Mucosa of rectum (tissue), 2 donors: ENCODE data around the gene DNAH14.
"Not testable (repeated sequence)": the region's sequence is repeated elsewhere in the genome, so short reads cannot be mapped to it uniquely, and the experiment has no call there.

Experiments used
- H3K27ac ChIP-seq, 2 donors: one replicate each; pipeline ENCODE4 v1.7.0; 2013; ENCODE audit warnings: inconsistent platforms in 2 of 2, low read depth in 2 of 2, low read length in 2 of 2
- H3K27me3 ChIP-seq, 2 donors: one replicate each; pipeline ENCODE4 v1.7.0; 2013; ENCODE audit warnings: low read length in 2 of 2; ENCODE audit not compliant: control insufficient read depth in 2 of 2, insufficient read depth in 2 of 2
- H3K36me3 ChIP-seq, 2 donors: one replicate each; pipeline ENCODE4 v1.7.0; 2013; ENCODE audit warnings: low read length in 2 of 2; ENCODE audit not compliant: control insufficient read depth in 2 of 2, insufficient read depth in 2 of 2
- H3K4me1 ChIP-seq, 2 donors: one replicate each; pipeline ENCODE4 v1.7.0; 2013; ENCODE audit warnings: low read length in 2 of 2, mild to moderate bottlenecking in 1 of 2; ENCODE audit not compliant: control insufficient read depth in 2 of 2, insufficient read depth in 2 of 2
- H3K4me3 ChIP-seq, 2 donors: one replicate each; pipeline ENCODE4 v1.7.0; 2013; ENCODE audit warnings: low read length in 2 of 2
- H3K9ac ChIP-seq, 2 donors: one replicate each; pipeline ENCODE4 v1.7.0; 2013; ENCODE audit warnings: low read length in 2 of 2, low read depth in 1 of 2, mild to moderate bottlenecking in 1 of 2
- H3K9me3 ChIP-seq, 2 donors: one replicate each; pipeline ENCODE4 v1.7.0; 2013; ENCODE audit warnings: low read length in 2 of 2; ENCODE audit not compliant: control insufficient read depth in 2 of 2
- donor health status: healthy.
- donor health status: Normal muscosa, but diverticular disease.

The DNAH14 gene

DNA sequence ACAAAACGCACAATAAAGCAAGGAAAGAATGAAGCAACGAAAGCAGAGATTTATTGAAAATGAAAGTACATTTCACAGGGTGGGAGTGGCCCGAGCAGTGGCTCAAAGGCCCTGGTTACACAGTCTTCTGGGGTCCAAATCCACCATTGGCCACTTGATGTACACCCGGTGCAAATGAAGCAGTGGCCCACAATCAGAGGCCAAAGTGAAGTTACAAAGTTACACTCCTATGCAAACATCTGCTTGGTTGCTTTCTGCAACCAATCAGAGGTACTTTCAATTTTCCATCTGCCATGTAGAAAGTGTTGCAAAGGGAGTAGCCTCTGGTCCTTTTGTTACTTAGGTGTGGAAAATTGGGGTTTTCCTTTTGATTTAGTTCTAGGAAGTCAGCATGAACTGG is 10.0 kb upstream of the DNAH14 start:
- Histone ChIP-seq H3K4me3 (no peak overlapping the region), H3K9ac (no peak overlapping the region), H3K9me3 (peaks cover under 1 to 2% of the 10 kb centered on the region in 2 donors), H3K36me3 (no peaks in the 10 kb centered on the region), H3K27ac (no peak overlapping the region), H3K27me3 (no peaks in the 10 kb centered on the region), H3K4me1 (no peaks in the 10 kb centered on the region)

DNA sequence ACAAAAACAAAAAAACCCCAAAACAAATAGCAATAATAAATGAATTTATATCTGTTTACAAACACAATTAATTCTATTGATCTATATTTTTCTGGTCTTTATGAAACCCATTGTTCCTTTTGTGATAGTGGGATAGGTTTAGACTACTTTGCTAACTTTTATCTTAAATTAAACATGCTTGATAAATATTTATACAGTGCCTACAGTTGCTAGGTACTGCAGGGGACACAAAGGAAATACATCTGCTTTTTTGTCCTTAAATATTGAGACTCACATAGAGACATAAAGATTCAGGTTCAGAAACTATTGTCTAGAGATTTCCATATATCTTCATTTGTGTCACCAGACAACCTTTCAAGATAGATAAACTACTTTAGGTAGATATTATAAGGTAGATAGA is 8.5 kb upstream of the DNAH14 start:
- H3K27ac ChIP-seq, result no peak overlapping the region
- no peak overlapping the region for H3K9ac ChIP-seq
- no peaks in the 10 kb centered on the region for H3K36me3 ChIP-seq
- H3K4me3 ChIP-seq, result no peak overlapping the region
- no peaks in the 10 kb centered on the region for H3K4me1 ChIP-seq
- no peaks in the 10 kb centered on the region for H3K27me3 ChIP-seq
- H3K9me3 ChIP-seq, result no peaks in the 10 kb centered on the region

DNA sequence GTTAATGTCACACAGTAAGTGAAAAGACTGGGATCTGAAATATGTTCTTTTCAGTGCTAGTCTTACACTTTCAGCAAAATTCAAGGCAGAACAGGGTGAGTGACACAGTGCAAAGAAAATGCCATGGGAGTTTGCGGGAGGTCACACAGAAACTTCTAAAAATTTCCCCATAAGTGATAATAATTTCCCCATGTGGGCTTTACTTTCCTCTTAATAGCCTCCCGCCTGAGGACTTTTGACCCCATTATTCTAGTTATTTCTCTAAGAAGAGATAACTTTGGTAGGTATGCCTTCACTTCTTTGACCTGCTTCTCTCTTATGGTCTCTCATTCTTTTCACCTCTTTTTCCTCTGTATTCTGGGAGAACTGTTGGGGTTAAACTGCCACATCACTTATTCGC is 8.1 kb upstream of the DNAH14 start:
- Histone ChIP-seq H3K36me3 (no peaks in the 10 kb centered on the region), H3K27me3 (no peaks in the 10 kb centered on the region), H3K27ac (no peak overlapping the region), H3K4me3 (no peak overlapping the region), H3K9ac (no peak overlapping the region), H3K9me3 (no peaks in the 10 kb centered on the region), H3K4me1 (no peaks in the 10 kb centered on the region)

DNA sequence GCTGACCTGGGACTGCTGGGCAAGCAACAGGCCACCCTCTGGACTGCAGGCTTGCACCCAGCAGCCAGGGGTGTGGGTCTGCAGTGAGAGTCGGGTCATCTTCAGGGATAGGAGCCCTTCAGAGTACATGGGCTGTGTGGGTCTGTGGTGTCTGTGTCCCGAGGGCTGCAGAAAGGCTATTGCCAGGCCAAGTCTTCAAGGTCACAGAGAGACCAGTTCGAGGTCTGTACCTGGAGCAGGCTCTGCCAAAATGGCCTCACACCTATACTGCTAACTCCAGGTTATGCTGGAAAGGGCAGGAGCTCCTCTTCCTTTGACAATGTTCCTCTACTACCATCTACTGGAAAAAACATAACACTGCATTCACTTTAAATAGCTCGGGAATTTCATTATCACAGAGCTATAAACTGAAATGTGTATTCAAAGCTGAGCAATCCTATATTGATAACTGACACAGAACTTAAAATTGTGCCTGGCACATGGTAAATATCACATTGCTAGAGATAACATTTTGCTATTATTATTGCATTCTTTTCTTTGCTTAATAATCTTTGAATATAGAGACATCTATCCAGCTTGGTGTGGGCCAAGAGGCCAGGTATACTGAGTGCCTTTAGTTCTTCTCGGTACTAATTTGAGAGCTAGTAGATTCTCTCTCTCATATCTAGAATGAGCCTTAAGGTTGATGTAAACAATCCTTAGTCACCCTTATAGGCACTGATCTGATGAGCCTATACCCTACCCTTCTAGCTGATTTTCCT is 6.9 kb upstream of the DNAH14 start:
- Histone ChIP-seq H3K27me3 (no peaks in the 10 kb centered on the region), H3K27ac (no peak overlapping the region), H3K9ac (no peak overlapping the region), H3K4me3 (no peak overlapping the region), H3K36me3 (no peaks in the 10 kb centered on the region), H3K4me1 (no peaks in the 10 kb centered on the region), H3K9me3 (no peaks in the 10 kb centered on the region)

DNA sequence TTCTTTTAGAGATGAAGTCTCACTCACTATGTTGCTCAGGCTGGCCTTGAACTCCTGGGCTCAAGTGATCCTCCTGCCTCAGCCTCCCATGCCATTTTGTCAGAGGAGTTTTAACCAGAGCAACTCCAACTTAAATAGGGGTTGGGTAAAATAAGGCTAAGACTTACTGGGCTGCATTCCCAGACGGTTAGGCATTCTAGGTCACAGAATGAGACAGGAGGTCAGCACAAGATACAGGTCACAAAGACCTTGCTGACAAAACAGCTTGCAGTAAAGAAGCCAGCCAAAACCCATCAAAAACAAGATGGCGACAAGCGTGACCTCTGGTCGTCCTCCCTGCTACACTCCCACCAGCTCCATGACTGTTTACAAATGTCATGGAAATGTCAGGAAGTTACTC is 5.7 kb upstream of the DNAH14 start:
- H3K4me3 ChIP-seq, result no peak overlapping the region
- H3K36me3 ChIP-seq, result no peaks in the 10 kb centered on the region
- H3K27me3 ChIP-seq, result no peaks in the 10 kb centered on the region
- no peak overlapping the region for H3K27ac ChIP-seq
- no peaks in the 10 kb centered on the region for H3K4me1 ChIP-seq
- H3K9ac ChIP-seq, result no peak overlapping the region
- no peaks in the 10 kb centered on the region for H3K9me3 ChIP-seq

DNA sequence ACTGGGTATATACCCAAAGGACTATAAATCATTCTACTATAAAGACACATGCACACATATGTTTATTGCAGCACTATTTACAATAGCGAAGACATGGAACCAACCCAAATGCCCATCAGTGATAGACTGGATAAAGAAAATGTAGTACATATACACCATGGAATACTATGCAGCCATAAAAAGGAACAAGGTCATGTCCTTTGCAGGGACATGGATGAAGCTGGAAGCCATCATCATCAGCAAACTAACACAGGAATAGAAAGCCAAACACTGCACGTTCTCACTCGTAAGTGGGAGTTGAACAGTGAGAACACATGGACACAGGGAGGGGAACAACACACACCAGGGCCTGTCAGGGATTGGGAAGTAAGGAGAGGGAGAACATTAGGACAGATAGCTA is 1.8 kb upstream of the DNAH14 start:
- not testable (repeated sequence) for H3K27me3 ChIP-seq, H3K36me3 ChIP-seq, H3K9me3 ChIP-seq, H3K27ac ChIP-seq, H3K4me3 ChIP-seq, H3K4me1 ChIP-seq, H3K9ac ChIP-seq

DNA sequence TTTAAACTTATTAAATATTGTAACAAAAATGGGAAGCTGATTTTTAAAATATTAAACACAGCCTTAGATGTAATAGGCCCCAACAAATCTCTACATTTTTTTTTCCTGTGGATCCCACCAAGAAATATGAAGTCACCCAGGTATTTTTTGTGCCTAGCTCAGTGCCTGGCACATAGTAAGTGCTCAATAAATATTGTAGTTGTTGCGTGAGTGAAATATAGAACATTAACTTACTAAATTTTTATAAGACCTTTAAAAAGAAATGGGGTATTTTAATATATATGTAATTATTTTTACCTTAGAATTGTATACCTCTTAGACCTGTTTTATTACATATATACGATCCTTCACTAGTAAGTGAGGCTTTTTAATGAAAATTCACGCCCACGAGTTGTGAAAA is 569 bp upstream of the DNAH14 start:
- Histone ChIP-seq H3K27me3 (no peaks in the 10 kb centered on the region), H3K9ac (peak overlapping the region in 1 of 2 donors; percentile 75), H3K4me3 (peak overlapping the region in 1 of 2 donors; percentile 57)

DNA sequence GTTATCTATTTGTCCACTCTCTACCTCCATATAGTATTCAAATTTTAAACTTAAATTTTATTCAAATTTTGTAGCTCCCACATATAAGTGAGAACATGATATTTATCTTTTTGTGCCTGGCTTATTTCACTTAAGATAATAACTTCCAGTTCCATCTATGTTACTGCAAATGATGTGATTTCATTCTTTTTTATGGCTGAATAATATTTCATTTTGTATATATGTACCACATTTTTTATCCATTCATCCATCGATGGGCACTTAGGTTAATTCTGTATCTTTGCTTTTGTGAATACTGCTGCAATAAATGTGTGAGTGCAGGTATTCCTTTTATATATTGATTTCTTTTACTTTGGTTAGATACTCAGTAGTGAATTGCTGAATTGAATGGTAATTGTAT is 2.1 kb downstream of the DNAH14 start:
- peaks cover 0 to 10% of the 10 kb centered on the region in 2 donors for H3K9me3 ChIP-seq
- H3K9ac ChIP-seq, result no peak overlapping the region
- no peaks in the 10 kb centered on the region for H3K27me3 ChIP-seq
- peaks cover 0 to 2% of the 10 kb centered on the region in 2 donors for H3K4me1 ChIP-seq
- no peak overlapping the region for H3K4me3 ChIP-seq
- no peaks in the 10 kb centered on the region for H3K36me3 ChIP-seq
- H3K27ac ChIP-seq, result no peak overlapping the region

More for the DNA sequence above, 569 bp upstream of the DNAH14 start:
- peaks cover 0 to 10% of the 10 kb centered on the region in 2 donors for H3K9me3 ChIP-seq
- H3K36me3 ChIP-seq, result no peaks in the 10 kb centered on the region
- no peak overlapping the region for H3K27ac ChIP-seq
- peaks cover 0 to 2% of the 10 kb centered on the region in 2 donors for H3K4me1 ChIP-seq

DNA sequence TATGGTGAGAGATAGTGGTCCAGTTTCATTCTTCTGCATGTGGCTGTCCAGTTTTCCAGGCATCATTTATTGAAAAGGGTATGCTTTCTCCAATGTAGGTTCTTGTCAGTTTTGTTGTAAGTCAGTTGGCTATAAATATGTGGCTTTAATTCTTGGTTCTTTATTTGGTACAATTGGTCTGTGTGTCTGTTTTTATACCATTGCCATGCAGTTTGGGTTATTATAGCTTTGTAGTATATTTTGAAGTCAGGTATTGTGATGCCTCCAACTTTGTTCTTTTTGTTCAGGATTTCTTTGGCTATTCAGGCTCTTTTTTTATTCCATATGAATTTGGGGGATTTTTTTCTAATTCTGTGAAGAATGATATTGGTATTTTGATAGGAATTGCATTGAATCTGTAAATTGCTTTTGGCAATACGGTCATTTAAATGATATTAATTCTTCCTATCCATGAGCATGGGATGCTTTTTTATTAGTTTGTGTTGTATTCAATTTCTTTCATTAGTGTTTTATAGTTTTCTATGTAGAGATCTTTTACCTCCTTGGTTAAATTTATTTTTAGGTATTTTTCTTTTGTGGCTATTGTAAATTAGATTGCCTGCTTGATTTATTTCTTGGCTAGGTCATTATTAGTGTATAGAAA is 3.3 kb downstream of the DNAH14 start:
- no peak overlapping the region for H3K9ac ChIP-seq
- H3K27ac ChIP-seq, result no peak overlapping the region
- peaks cover 0 to 10% of the 10 kb centered on the region in 2 donors for H3K9me3 ChIP-seq
- H3K4me1 ChIP-seq, result peaks cover 0 to 2% of the 10 kb centered on the region in 2 donors
- H3K36me3 ChIP-seq, result no peaks in the 10 kb centered on the region
- H3K4me3 ChIP-seq, result no peak overlapping the region
- H3K27me3 ChIP-seq, result no peaks in the 10 kb centered on the region

DNA sequence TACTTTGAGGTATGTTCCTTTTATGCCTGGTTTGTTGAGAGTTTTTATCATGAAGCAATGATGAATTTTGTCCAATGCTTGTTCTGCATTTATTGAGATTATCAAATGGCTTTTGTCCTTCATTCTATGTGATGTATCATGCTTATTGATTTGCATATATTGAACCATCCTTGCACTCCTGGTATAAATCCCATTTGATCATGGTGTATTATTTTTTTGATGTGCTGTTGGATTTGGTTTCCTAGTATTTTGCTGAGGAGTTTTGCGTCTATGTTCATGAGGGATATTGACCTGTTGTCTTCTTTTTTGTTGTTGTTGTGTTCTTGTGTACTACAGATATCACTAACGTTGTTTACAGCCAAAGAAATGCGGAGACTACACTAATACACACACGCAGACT is 4.1 kb downstream of the DNAH14 start:
- H3K9me3 ChIP-seq, result peaks cover 0 to 14% of the 10 kb centered on the region in 2 donors
- no peak overlapping the region for H3K27ac ChIP-seq
- no peaks in the 10 kb centered on the region for H3K27me3 ChIP-seq
- peaks cover 0 to 2% of the 10 kb centered on the region in 2 donors for H3K4me1 ChIP-seq
- H3K4me3 ChIP-seq, result no peak overlapping the region
- no peaks in the 10 kb centered on the region for H3K36me3 ChIP-seq
- H3K9ac ChIP-seq, result no peak overlapping the region
